Measurements from ENCODE around the gene MMS22L. TPM values are rescaled to one million over a fixed set of nuclear protein-coding genes. Genes with fewer than 3 reads are reported as not detected.

Gene MMS22L
- polyA plus RNA-seq, 3 donors, result 1.6 to 3.4 (median 2.1) TPM

- H3K9ac ChIP-seq (ENCODE audit: insufficient read depth, low read length, poor library complexity, severe bottlenecking), result no peak overlapping the region
- DNase-seq, result no peak
- no peaks in the 10 kb centered on the region for H3K27me3 Mint-ChIP-seq (ENCODE audit: low read depth in 3 of 3)
- H3K36me3 ChIP-seq (replicated peaks in 1 of 2; ENCODE audit: control insufficient read depth in 1 of 2, insufficient read depth in 2 of 2, low read length in 2 of 2), result no peaks in the 10 kb centered on the region
- H3K4me3 Mint-ChIP-seq, result no peak overlapping the region
- H3K4me2 ChIP-seq (replicated peaks; ENCODE audit: extremely low read depth, low read length, poor library complexity, severe bottlenecking), result no peak overlapping the region
- no peaks in the 10 kb centered on the region for H3K4me1 ChIP-seq (ENCODE audit: control insufficient read depth in 1 of 2, insufficient read depth in 2 of 2, low read length in 2 of 2)
- H3K36me3 Mint-ChIP-seq, result no peaks in the 10 kb centered on the region
- H3K9me3 Mint-ChIP-seq, result peaks cover 0 to 2% (median 0%) of the 10 kb centered on the region in 7 donors
- H2AFZ ChIP-seq (ENCODE audit: insufficient read depth, low read depth, low read length, poor library complexity, severe bottlenecking), result no peak overlapping the region
- H3K27ac ChIP-seq (ENCODE audit: low read depth in 1 of 2, low read length in 2 of 2), result no peak overlapping the region
- H3K27ac Mint-ChIP-seq, result no peak overlapping the region
- no CpG with 5 or more reads among the region's 2 CpGs for WGBS (ENCODE audit: insufficient coverage)
- no peak overlapping the region for H3K4me3 ChIP-seq (replicated peaks in 1 of 3; ENCODE audit: low read depth in 2 of 3, low read length in 3 of 3)
- no peaks in the 10 kb centered on the region for H4K20me1 ChIP-seq (ENCODE audit: insufficient read depth, low read length)
- H3K4me1 Mint-ChIP-seq, result no peaks in the 10 kb centered on the region
- TF ChIP-seq, protein P1, sequence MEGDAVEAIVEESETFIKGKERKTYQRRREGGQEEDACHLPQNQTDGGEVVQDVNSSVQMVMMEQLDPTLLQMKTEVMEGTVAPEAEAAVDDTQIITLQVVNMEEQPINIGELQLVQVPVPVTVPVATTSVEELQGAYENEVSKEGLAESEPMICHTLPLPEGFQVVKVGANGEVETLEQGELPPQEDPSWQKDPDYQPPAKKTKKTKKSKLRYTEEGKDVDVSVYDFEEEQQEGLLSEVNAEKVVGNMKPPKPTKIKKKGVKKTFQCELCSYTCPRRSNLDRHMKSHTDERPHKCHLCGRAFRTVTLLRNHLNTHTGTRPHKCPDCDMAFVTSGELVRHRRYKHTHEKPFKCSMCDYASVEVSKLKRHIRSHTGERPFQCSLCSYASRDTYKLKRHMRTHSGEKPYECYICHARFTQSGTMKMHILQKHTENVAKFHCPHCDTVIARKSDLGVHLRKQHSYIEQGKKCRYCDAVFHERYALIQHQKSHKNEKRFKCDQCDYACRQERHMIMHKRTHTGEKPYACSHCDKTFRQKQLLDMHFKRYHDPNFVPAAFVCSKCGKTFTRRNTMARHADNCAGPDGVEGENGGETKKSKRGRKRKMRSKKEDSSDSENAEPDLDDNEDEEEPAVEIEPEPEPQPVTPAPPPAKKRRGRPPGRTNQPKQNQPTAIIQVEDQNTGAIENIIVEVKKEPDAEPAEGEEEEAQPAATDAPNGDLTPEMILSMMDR (IDR thresholded peaks at IDR 0.05), result no peak
- H3K9me3 ChIP-seq (replicated peaks in 1 of 2; ENCODE audit: control insufficient read depth in 1 of 2, insufficient read depth in 1 of 2, low read length in 2 of 2), result no peaks in the 10 kb centered on the region
- intact Hi-C loops (cut with micrococcal nuclease), result no loop called here
- no peaks in the 10 kb centered on the region for H3K79me2 ChIP-seq (ENCODE audit: insufficient read depth, low read length)
- no peaks in the 10 kb centered on the region for H3K27me3 ChIP-seq (ENCODE audit: control insufficient read depth in 2 of 2, insufficient read depth in 2 of 2, low read length in 2 of 2)
Observed at GRCh38 chr6:97094376-97094775, 188.6 kb downstream of the MMS22L start.

- Mint-ChIP-seq H3K36me3 (no peaks in the 10 kb centered on the region), H3K27ac (no peak overlapping the region), H3K4me1 (no peaks in the 10 kb centered on the region), H3K27me3 (ENCODE audit: low read depth in 3 of 3) (no peaks in the 10 kb centered on the region), H3K9me3 (peaks cover 0 to 2% (median 0%) of the 10 kb centered on the region in 7 donors), H3K4me3 (no peak overlapping the region)
- Histone ChIP-seq H4K20me1 (ENCODE audit: insufficient read depth, low read length) (no peaks in the 10 kb centered on the region), H3K4me3 (replicated peaks in 1 of 3; ENCODE audit: low read depth in 2 of 3, low read length in 3 of 3) (no peak overlapping the region), H3K79me2 (ENCODE audit: insufficient read depth, low read length) (no peaks in the 10 kb centered on the region), H3K9ac (ENCODE audit: insufficient read depth, low read length, poor library complexity, severe bottlenecking) (no peak overlapping the region), H3K27ac (ENCODE audit: low read depth in 1 of 2, low read length in 2 of 2) (no peak overlapping the region), H3K9me3 (replicated peaks in 1 of 2; ENCODE audit: control insufficient read depth in 1 of 2, insufficient read depth in 1 of 2, low read length in 2 of 2) (no peaks in the 10 kb centered on the region), H3K27me3 (ENCODE audit: control insufficient read depth in 2 of 2, insufficient read depth in 2 of 2, low read length in 2 of 2) (no peaks in the 10 kb centered on the region), H3K36me3 (replicated peaks in 1 of 2; ENCODE audit: control insufficient read depth in 1 of 2, insufficient read depth in 2 of 2, low read length in 2 of 2) (no peaks in the 10 kb centered on the region), H3K4me1 (ENCODE audit: control insufficient read depth in 1 of 2, insufficient read depth in 2 of 2, low read length in 2 of 2) (no peaks in the 10 kb centered on the region), H2AFZ (ENCODE audit: insufficient read depth, low read depth, low read length, poor library complexity, severe bottlenecking) (no peak overlapping the region), H3K4me2 (replicated peaks; ENCODE audit: extremely low read depth, low read length, poor library complexity, severe bottlenecking) (no peak overlapping the region)
- 80% methylated on average over 1 of the region's 6 CpGs for WGBS (ENCODE audit: insufficient coverage)
- TF ChIP-seq, protein P1 (IDR thresholded peaks at IDR 0.05), result no peak
- DNase-seq, result no peak
- intact Hi-C loops (cut with micrococcal nuclease), result no loop called here
Observed at GRCh38 chr6:97092673-97093305, 190.2 kb downstream of the MMS22L start.
